Daoy (cell line): ENCODE measurements around the gene UQCRC1. TPM values are rescaled to one million over a fixed set of nuclear protein-coding genes. Genes with fewer than 3 reads are reported as not detected.
"Not testable (repeated sequence)": the region's sequence is repeated elsewhere in the genome, so short reads cannot be mapped to it uniquely, and the experiment has no call there.

Experiments used
- DNase-seq: peaks from one replicate; pipeline ENCODE4 v3.0.0-alpha.2; 2015; ENCODE audit warnings: low read depth
- total RNA-seq: library from RNA; depleted of rRNA; stranded (reverse); fragments of >200 nt; shearing (Covaris generic); gene quantifications from 2 replicates; pipeline ENCODE4 v1.2.3, GENCODE V29; 2014; rRNA removed

Gene UQCRC1
- total RNA-seq, 1 experiment from 2014 or later = 336 TPM

DNA sequence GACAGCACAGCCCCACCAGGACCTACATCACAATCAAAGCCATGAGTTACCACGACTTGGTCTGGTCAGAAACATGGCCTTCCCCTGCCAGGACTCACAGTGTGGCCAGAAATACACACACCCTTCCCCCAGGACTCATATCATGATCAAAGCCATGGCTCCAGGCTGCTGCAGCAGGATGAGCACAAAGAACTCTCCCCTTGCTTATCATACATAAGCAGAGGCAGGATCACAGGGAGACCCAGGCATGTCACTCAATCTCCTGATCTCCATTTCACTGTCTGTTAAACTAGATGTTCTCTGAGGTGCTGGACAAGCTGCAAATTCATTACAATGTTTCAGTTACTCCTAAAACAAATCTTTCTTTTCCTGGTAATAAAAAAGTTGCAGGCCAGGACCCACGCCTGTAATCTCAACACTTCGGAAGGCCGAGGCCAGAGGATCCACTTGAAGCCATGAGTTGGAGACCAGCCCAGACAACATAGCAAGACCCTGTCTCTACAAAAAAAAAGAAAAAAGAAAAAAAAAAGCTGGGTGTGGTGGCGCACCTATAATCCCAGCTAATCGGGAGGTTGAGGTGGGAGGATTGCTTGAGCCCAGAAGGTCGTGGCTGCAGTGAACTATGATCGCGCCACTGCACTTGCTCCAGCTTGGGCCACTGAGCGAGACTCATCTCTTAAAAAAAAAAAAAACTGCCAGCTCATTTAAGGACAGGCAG lies 54.1 kb downstream of the UQCRC1 start:
- DNase-seq = no peak

DNA sequence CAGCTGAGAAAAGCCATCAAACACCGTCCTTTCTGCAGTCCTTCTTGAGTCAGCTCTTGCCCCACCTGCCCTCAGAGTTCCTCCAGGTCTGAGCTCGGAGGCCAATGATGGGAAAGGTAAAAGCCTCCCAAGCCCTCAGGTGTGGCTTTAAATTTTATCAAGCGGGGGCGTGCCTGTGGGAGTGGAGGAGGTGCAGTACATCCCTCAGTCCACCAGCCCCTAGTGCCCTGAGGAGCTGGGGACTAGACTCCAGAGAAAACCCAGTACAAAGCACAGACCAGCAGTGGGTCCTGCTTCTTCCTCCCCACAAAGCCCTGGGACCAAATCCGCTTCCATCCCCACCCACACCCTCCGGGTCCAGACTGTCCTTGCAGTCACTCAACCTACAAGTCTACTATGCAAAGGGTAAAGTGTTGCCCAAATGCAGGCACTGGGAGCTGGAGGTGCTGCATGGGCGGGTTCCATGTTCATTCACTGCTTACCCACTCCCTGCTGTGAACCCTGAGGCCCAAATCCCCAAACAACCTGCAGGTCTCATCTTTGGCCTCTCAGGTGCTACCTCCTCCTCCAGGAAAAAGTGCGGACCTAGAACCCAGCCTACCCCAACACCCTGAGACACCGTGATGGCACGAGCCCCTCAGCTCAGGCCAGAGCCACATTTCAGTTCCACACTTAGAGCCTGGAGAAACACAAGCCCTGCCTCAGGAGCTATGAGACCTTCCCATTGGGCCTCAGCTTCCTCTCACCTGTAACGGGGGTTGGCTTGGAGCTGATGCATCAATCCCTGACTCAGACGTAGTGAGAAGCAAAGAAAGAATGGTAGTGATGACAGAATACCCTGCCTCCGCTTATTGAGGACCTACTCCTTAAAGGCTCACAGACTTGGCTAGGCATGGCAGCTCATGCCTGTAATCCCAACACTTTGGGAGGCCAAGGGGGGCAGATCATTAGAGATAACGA lies 55.3 kb downstream of the UQCRC1 start:
- DNase-seq = no peak

DNA sequence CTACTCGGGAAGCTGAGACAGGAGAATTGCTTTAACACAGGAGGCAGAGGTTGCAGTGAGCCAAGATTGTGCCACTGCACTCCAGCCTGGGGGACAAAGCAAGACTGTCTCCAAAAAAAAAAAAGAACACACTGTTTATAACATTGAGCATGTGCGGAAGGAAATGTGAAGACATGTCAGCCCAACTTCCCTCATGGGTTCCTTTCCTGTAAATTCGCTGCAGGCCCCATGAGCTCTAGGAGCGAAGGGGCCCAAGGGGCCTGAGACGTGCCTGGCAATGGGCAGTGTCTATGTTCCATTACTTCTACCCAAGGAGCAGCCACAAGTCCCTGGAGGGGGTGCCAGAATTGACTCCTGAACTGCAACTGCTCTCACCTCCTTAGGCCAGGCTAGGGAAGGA lies 56.1 kb downstream of the UQCRC1 start:
- DNase-seq = no peak

DNA sequence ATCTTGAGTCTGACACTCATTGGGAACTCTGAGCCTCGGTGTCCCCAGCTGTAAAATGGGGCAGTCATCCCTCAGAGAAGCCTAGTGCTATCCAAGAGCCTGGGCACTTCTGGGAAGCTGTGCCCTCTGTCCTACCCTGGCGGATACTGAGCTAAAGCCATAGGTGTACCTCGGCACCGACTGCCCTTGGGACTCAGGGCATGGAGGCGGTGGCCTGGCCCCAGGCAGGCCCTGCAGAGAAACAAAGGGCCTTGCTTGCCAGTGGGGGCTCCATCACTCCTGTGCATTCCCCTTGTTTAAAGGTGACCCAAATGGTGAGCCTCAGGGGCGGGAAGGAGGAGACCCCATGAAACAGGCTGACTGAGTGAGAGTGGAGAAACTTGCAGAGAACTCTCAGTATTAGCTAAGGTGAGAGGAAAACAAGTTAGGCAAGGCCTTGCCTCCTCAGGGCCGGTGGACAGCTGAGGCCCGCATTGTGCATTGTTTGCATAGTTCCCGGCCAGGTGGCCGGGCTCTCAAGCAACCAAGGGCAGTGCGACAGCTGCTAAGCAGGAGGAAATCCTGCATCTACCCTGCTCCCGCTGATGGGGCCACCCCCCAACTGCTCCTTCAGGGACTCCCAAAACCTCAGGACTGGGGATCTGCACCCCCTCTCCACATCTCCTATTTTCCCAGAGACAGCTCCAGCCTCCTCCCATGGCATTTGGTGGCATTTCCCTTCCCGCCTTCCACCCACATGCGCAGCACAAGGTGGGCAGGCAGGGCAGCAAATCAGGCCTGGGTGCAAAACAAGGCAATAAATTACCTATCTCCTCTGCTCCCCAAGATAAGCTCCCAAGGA lies 57.1 kb downstream of the UQCRC1 start:
- no peak for DNase-seq

DNA sequence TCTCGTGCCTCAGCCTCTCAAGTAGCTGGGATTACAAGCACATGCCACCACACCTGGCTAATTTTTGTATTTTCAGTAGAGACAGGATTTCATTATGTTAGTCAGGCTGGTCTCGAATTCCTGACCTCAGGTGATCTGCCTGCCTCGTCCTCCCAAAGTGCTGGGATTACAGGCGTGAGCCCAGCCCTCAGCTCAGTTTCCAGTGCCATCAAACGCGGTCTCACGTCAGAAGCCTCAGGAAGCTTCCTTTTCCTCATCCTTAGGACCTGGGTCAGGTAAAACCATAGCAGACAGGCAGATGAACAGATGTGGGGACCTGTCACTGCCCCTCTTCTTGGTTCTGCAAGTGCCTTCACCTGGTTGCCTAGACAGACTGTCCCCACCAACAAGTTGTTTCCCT lies 57.8 kb downstream of the UQCRC1 start:
- DNase-seq = not testable (repeated sequence)

Other genes starting within 250 kb of the UQCRC1 start
- gene FBXW12, start 237.4 kb downstream of the UQCRC1 start, total RNA-seq = not detected in 2 replicates
- 11.3 and 11.5 TPM in 2 replicates for gene PLXNB1, start 179.6 kb downstream of the UQCRC1 start, total RNA-seq
- 29.9 and 32.8 TPM in 2 replicates for gene CCDC51, start 169.5 kb downstream of the UQCRC1 start, total RNA-seq
- gene TMA7, start 169.4 kb downstream of the UQCRC1 start, total RNA-seq = 444 and 464 TPM in 2 replicates
- 6.4 and 7.6 TPM in 2 replicates for gene ATRIP, start 162.9 kb downstream of the UQCRC1 start, total RNA-seq
- gene SHISA5, start 105.5 kb downstream of the UQCRC1 start, total RNA-seq = 55.2 and 59.1 TPM in 2 replicates
- gene PFKFB4, start 52.8 kb downstream of the UQCRC1 start, total RNA-seq = 4.1 and 6.9 TPM in 2 replicates
- gene UCN2, start 45.9 kb downstream of the UQCRC1 start, total RNA-seq = 3.0 and 6.2 TPM in 2 replicates
- gene COL7A1, start 14.3 kb downstream of the UQCRC1 start, total RNA-seq = 107 and 154 TPM in 2 replicates
- not detected in 2 replicates for gene TMEM89, start 12.1 kb upstream of the UQCRC1 start, total RNA-seq
- 5.5 and 11.3 TPM in 2 replicates for gene SLC26A6, start 25.8 kb upstream of the UQCRC1 start, total RNA-seq
- gene CELSR3, start 53.2 kb upstream of the UQCRC1 start, total RNA-seq = 1.9 and 2.4 TPM in 2 replicates
- 9.5 and 11.2 TPM in 2 replicates for gene NCKIPSD, start 76.3 kb upstream of the UQCRC1 start, total RNA-seq
- 38.5 and 41.6 TPM in 2 replicates for gene IP6K2, start 107.6 kb upstream of the UQCRC1 start, total RNA-seq
- gene PRKAR2A, start 238.2 kb upstream of the UQCRC1 start, total RNA-seq = 24.1 and 25.7 TPM in 2 replicates